Stimulated activated naive CD8-positive, alpha-beta T cell treated with anti-CD3 and anti-CD28 coated beads, Interleukin-15, Interleukin-2, amounts not matched to agents 100 ng/mL and 50 ng/mL, for 24 hours (primary cell): ENCODE measurements around the gene HOXC10.

ENCODE experiments used
- H3K27ac Mint-ChIP-seq: one replicate; pipeline ENCODE4 v1.8.0; 2021; ENCODE audit warnings: mild to moderate bottlenecking, mixed read lengths
- H3K27me3 Mint-ChIP-seq: one replicate; pipeline ENCODE4 v1.8.0; 2021; ENCODE audit warnings: mixed read lengths
- H3K36me3 Mint-ChIP-seq: one replicate; pipeline ENCODE4 v1.8.0; 2021; ENCODE audit warnings: low read depth, mixed read lengths
- H3K4me1 Mint-ChIP-seq: one replicate; pipeline ENCODE4 v1.8.0; 2021; ENCODE audit warnings: low read depth, mixed read lengths
- H3K4me3 Mint-ChIP-seq: one replicate; pipeline ENCODE4 v1.8.0; 2021; ENCODE audit warnings: mild to moderate bottlenecking, mixed read lengths
- H3K9me3 Mint-ChIP-seq: one replicate; pipeline ENCODE4 v1.8.0; 2021; ENCODE audit warnings: mixed read lengths

The HOXC10 gene

GRCh38 chr12:53947743-53948142 lies 37.2 kb upstream of the HOXC10 start:
- no peaks in the 10 kb centered on the region for H3K4me1 Mint-ChIP-seq
- no peak overlapping the region for H3K4me3 Mint-ChIP-seq
- peaks cover 94% of the 10 kb centered on the region for H3K27me3 Mint-ChIP-seq
- no peaks in the 10 kb centered on the region for H3K36me3 Mint-ChIP-seq
- no peak overlapping the region for H3K27ac Mint-ChIP-seq
- no peaks in the 10 kb centered on the region for H3K9me3 Mint-ChIP-seq

- H3K9me3 Mint-ChIP-seq, result no peaks in the 10 kb centered on the region
Observed at GRCh38 chr12:53948650-53949593, 36.0 kb upstream of the HOXC10 start.

GRCh38 chr12:53949631-53950436 lies 35.1 kb upstream of the HOXC10 start:
- Mint-ChIP-seq H3K4me1 (peaks cover 5% of the 10 kb centered on the region), H3K9me3 (no peaks in the 10 kb centered on the region), H3K27ac (no peak overlapping the region), H3K36me3 (no peaks in the 10 kb centered on the region), H3K4me3 (no peak overlapping the region), H3K27me3 (peaks cover 94% of the 10 kb centered on the region)

More at GRCh38 chr12:53948650-53949593, 36.0 kb upstream of the HOXC10 start:
- no peak overlapping the region for H3K4me3 Mint-ChIP-seq
- H3K27ac Mint-ChIP-seq, result no peak overlapping the region
- H3K36me3 Mint-ChIP-seq, result no peaks in the 10 kb centered on the region
- peaks cover 5% of the 10 kb centered on the region for H3K4me1 Mint-ChIP-seq
- H3K27me3 Mint-ChIP-seq, result peaks cover 94% of the 10 kb centered on the region

GRCh38 chr12:53950437-53950773 lies 34.5 kb upstream of the HOXC10 start:
- peaks cover 5% of the 10 kb centered on the region for H3K4me1 Mint-ChIP-seq
- H3K4me3 Mint-ChIP-seq, result no peak overlapping the region
- H3K27ac Mint-ChIP-seq, result no peak overlapping the region
- peaks cover 91% of the 10 kb centered on the region for H3K27me3 Mint-ChIP-seq
- H3K9me3 Mint-ChIP-seq, result no peaks in the 10 kb centered on the region
- H3K36me3 Mint-ChIP-seq, result no peaks in the 10 kb centered on the region

GRCh38 chr12:53950789-53951576 lies 34.0 kb upstream of the HOXC10 start:
- no peak overlapping the region for H3K27ac Mint-ChIP-seq
- H3K9me3 Mint-ChIP-seq, result no peaks in the 10 kb centered on the region
- H3K36me3 Mint-ChIP-seq, result no peaks in the 10 kb centered on the region
- H3K4me3 Mint-ChIP-seq, result peak overlapping the region; percentile 35
- peaks cover 9% of the 10 kb centered on the region for H3K4me1 Mint-ChIP-seq
- peaks cover 91% of the 10 kb centered on the region for H3K27me3 Mint-ChIP-seq

- Mint-ChIP-seq H3K27ac (no peak overlapping the region), H3K27me3 (peaks cover 91% of the 10 kb centered on the region), H3K9me3 (no peaks in the 10 kb centered on the region), H3K4me3 (no peak overlapping the region), H3K4me1 (peaks cover 12% of the 10 kb centered on the region), H3K36me3 (no peaks in the 10 kb centered on the region)
Observed at GRCh38 chr12:53951577-53952334, 33.2 kb upstream of the HOXC10 start.

GRCh38 chr12:53952335-53952694 lies 32.6 kb upstream of the HOXC10 start:
- no peak overlapping the region for H3K4me3 Mint-ChIP-seq
- H3K4me1 Mint-ChIP-seq, result peaks cover 13% of the 10 kb centered on the region
- H3K27ac Mint-ChIP-seq, result no peak overlapping the region

GRCh38 chr12:53952871-53953734 lies 31.8 kb upstream of the HOXC10 start:
- peaks cover 13% of the 10 kb centered on the region for H3K4me1 Mint-ChIP-seq

More at GRCh38 chr12:53952335-53952694, 32.6 kb upstream of the HOXC10 start:
- H3K9me3 Mint-ChIP-seq, result no peaks in the 10 kb centered on the region
- H3K27me3 Mint-ChIP-seq, result peaks cover 92% of the 10 kb centered on the region
- no peaks in the 10 kb centered on the region for H3K36me3 Mint-ChIP-seq

GRCh38 chr12:53953831-53954693 lies 30.9 kb upstream of the HOXC10 start:
- Mint-ChIP-seq H3K27me3 (peaks cover 93% of the 10 kb centered on the region), H3K4me3 (no peak overlapping the region), H3K9me3 (no peaks in the 10 kb centered on the region), H3K4me1 (peaks cover 13% of the 10 kb centered on the region), H3K27ac (no peak overlapping the region), H3K36me3 (no peaks in the 10 kb centered on the region)

More at GRCh38 chr12:53952871-53953734, 31.8 kb upstream of the HOXC10 start:
- peak overlapping the region; percentile 32 for H3K27ac Mint-ChIP-seq
- peaks cover 93% of the 10 kb centered on the region for H3K27me3 Mint-ChIP-seq
- no peaks in the 10 kb centered on the region for H3K9me3 Mint-ChIP-seq
- no peaks in the 10 kb centered on the region for H3K36me3 Mint-ChIP-seq
- H3K4me3 Mint-ChIP-seq, result peak overlapping the region; percentile 7

GRCh38 chr12:53954694-53955035 lies 30.3 kb upstream of the HOXC10 start, which contains the start of gene HOXC12:
HOXC12 (plus strand) TSS chr12:53954903; CDS start chr12:53954930, 27 bp downstream.
- Mint-ChIP-seq H3K4me3 (no peak within 1 kb of the TSS), H3K4me1 (peaks cover 13% of the 10 kb centered on the region), H3K36me3 (no peaks in the 10 kb centered on the region), H3K27me3 (peaks cover 94% of the 10 kb centered on the region), H3K9me3 (no peaks in the 10 kb centered on the region), H3K27ac (peak within 1 kb of the TSS; percentile 65)

GRCh38 chr12:53955036-53955775 lies 29.7 kb upstream of the HOXC10 start:
- H3K27ac Mint-ChIP-seq, result no peak overlapping the region
- H3K4me3 Mint-ChIP-seq, result no peak overlapping the region
- no peaks in the 10 kb centered on the region for H3K9me3 Mint-ChIP-seq
- H3K36me3 Mint-ChIP-seq, result no peaks in the 10 kb centered on the region
- H3K4me1 Mint-ChIP-seq, result peaks cover 14% of the 10 kb centered on the region
- H3K27me3 Mint-ChIP-seq, result peaks cover 96% of the 10 kb centered on the region

GRCh38 chr12:53955776-53956250 lies 29.1 kb upstream of the HOXC10 start:
- Mint-ChIP-seq H3K36me3 (no peaks in the 10 kb centered on the region), H3K9me3 (no peaks in the 10 kb centered on the region), H3K27ac (peak overlapping the region; percentile 65), H3K27me3 (peaks cover 95% of the 10 kb centered on the region), H3K4me3 (peak overlapping the region; percentile 4), H3K4me1 (peaks cover 18% of the 10 kb centered on the region)
